HTERT RPE-1 (cell line): ENCODE data around the gene DPF1.

Experiments
- in situ Hi-C: fragments of 300-500 bp; cut with MboI; formaldehyde crosslinking; loops from 4 replicates; pipeline ENCODE4 v1.14.3; 2020; ENCODE audit warnings: low sequenced_read_pairs

DPF1 gene

DNA sequence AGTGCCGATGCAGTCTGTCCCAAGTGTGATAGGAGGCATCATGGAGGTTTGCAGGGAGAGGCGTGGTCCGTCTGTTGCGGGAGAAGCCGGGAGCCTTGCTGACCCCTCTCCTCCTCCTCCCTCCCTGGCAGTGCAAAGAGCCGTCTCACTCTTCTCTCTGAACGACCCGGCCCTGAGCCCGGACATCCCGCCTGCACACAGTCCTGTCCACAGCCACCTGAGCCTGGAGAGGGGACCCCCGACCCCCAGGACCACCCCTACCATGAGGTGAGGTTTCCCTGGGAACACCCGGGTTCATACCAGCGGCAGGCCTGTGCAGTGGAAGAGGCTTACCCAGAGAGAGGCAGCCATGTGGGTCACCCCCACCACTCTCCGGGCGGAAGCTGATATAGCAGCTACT, 22.3 kb downstream of the DPF1 start:
- in situ Hi-C loops: no loop called here

DNA sequence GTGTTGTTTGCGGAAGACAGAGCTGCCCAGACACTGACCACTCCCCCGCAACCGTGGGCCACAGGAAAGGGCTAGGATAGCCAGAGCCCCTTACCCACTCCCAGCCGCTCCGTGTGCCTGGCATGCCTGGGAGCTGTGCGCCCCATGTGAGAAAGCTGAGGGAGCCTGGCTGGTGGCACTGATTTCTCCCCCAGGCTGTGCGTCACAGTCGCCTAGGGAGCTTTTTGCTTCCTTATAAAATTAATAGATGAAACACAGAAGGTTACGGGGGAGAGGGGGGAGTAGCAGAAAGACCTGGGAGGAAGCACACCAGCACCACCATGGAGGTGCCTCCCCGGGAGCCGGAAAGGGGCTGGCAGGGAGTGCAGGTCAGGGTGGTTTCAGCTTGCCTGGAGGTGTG, 24.7 kb downstream of the DPF1 start:
- in situ Hi-C loops: no loop called here

- in situ Hi-C loops: no loop called here
These were observed 25.9 kb downstream of the DPF1 start for GRCh38 chr19:38197937-38198704.

DNA sequence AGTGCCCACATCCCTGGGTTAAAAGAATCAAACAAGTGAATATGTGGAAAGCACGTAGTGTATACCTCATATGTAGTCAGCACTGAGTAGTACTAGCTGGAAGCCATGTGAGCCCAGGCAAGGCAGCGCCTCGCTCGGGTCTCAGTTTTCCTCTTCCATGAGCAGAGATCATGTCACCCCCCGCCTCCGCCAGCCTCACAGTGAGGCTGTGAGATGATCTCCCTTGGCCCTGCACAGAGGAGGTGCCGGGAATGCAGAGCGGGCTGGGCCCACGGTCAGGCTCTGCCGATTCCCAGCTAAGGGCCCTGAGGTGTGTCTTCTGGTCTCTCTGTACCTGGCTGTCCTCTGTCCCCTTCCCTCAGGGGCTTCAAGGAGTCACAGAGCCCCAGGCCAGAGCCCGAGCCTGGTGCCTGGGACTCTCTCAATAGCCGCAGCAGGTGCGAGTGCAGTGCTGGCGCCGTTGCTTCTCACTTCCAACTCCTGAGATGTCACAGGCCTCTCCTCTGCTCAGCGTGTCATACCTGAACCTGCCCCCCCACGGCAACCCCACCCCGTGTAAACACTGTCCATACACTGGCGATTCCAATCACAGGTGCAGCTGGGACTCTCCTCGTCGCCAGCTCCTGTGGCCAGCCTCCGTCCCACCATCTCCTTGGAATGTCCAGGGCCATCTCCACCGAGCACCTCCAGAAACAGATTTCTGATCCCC, 26.9 kb downstream of the DPF1 start:
- in situ Hi-C loops: no loop called here

GRCh38 chr19:38196245-38196837, 27.7 kb downstream of the DPF1 start:
- in situ Hi-C loops: no loop called here

DNA sequence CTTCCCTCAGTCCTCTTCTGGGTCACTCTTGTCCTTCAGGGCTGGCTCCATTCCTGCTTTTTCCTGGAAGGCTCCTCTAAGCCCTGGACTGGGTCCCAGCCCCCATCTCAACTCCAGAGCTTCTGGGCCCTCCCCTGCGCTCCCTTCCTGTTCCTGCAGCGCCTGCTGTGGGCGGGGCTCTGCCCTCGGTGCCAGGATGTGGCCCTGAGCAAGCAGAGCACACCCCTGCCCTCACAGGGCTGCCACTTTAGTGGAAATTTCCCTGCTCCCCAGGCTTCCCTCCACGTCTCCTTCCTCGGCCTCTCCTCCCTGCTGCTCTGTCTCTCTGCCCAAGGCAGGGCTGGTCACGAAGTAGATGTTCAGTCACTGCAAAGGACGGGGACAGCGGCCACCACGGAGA, 28.8 kb downstream of the DPF1 start:
- in situ Hi-C loops: no loop called here

DNA sequence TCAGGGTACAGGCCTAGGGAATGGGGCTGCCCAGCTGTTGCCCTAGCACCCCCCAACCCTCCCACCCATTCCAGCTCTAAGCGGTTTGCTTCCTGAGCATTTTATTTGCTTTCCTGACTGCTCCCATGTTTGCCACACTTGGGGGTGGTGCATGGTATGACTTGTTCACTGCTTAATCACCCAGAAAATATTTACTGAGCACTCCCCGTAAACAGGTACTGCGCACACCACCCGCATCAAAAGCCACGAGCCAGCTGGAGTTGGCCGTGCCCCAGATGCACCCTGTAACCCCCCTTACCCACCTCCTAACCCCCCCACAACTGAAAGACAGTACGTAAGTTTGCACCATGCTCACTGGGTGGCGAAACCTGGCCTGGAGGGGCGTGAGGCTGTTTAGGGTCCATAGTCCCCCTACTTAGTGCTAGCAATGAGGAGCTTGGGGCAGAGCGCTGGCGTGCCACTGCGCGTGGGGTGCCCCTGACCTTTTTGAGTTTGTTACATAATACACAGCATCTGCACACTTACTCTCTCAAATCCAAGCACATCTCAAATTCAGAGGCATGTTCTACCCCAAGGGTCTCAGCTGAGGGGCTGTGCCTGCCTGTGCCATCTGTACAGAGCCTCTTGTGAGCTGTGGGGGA, 29.8 kb downstream of the DPF1 start:
- in situ Hi-C loops: no loop called here

DNA sequence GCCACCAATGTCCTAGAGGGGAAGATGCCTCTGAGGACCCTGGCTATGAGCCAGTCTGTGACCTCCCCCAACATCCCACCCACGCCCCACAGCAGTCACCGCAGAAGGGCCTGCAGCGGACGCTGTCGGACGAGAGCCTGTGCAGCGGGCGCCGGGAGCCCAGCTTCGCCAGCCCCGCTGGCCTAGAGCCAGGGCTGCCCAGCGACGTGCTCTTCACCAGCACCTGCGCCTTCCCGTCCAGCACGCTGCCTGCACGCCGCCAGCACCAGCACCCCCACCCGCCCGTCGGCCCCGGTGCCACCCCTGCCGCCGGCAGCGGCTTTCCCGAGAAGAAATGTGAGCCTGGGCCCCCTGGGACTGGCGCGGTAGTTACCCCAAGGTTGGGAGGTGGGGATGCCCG, 30.6 kb downstream of the DPF1 start:
- in situ Hi-C loops: no loop called here

GRCh38 chr19:38191747-38192146, 32.3 kb downstream of the DPF1 start:
- in situ Hi-C loops: no loop called here

GRCh38 chr19:38190793-38191192, 33.2 kb downstream of the DPF1 start:
- in situ Hi-C loops: no loop called here

DNA sequence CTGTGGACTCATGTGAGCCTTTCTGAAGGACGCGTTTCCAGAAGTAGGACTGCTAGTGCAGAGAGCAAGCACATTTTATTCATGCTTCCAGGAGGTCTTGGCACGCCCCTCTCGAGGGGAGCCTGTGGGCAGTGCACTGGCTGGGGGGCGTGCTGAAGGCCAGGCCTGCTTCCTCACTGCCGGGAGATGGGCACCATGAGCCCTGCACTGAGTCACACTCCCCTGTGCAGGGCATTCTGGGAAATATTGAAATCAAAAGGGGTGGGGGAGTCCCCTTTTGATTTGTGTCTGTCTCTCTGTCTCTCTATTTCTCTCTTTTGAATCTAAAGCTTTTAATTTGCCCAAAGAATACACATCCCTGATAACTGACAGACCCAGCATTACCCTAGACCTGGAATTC, 34.0 kb downstream of the DPF1 start:
- in situ Hi-C loops: no loop called here

DNA sequence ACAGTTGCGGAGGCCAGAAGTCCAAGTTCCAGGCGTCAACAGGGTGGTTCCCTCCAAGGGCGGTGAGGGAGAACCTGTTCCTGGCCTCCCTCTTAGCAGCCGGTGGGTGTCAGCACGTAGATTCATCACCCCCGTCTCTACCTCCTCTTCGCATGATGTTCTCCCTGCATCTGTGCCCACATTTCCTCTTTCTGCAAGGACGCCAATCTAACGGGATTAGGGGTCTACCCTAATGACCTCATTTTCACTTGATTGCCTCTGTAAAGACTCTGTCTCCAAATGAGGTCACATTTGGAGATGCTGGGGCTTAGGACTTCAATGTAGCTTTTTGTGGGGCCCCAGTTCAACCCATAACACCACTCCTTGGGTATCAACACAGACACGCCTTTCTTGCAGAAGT, 38.5 kb downstream of the DPF1 start:
- in situ Hi-C loops: no loop called here

- in situ Hi-C loops: no loop called here
These were observed 39.2 kb downstream of the DPF1 start for GRCh38 chr19:38184815-38185214.

DNA sequence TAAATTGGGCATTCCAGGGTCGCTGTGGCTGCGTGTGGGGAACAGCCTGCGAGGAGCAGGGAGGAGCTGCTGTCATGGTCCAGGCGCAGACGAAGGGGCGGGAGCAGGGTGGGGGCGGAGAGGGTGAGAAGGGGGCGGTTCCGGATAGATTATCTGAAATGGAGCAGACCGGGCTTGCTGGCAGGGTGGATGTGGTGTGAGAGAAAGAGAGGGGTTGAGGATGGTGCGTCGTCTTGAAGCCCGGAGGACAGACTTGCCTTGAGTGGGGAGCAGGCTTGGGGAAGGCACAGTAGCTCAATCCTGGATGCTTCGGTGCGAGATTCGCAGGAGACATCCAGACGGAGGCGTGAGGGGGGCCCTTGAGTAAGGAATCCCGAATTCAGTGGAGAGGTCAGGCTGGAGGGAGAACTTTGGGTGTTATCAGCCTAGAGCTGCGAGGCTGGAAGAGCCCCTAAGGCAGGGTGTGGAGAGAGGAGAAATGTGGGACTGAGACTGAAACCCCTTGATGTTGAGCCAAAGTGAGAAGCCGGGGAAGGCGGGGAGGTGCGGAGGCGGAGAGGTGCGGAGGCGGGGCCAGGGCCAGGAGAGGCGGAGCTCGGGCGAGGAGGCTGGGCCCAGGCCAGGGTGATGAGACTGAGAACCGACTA, 40.6 kb downstream of the DPF1 start:
- in situ Hi-C loops: no loop called here

GRCh38 chr19:38182536-38183210, 41.3 kb downstream of the DPF1 start:
- in situ Hi-C loops: no loop called here

DNA sequence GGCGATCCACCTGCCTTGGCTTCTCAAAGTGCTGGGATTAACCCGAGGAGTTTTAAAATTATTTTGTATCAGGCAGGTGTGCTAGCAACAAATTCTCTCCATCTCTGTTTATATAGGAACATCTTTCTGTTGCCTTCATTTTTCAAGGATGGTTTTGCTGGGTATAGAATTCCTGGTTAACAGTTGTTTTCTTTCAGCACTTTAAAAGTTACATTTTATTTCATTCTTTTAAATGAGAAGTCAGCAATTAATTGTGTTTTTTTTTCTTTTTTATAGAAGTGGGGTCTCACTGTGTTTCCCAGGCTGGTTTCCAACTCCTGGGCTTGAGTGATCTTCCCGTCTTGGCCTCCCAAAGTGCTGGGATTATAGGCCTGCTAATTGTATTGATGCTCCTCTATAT, 44.0 kb downstream of the DPF1 start:
- in situ Hi-C loops: no loop called here

- in situ Hi-C loops: no loop called here
These were observed 48.6 kb downstream of the DPF1 start for GRCh38 chr19:38175422-38175821.

GRCh38 chr19:38173291-38174041, 50.6 kb downstream of the DPF1 start:
- in situ Hi-C loops: no loop called here

DNA sequence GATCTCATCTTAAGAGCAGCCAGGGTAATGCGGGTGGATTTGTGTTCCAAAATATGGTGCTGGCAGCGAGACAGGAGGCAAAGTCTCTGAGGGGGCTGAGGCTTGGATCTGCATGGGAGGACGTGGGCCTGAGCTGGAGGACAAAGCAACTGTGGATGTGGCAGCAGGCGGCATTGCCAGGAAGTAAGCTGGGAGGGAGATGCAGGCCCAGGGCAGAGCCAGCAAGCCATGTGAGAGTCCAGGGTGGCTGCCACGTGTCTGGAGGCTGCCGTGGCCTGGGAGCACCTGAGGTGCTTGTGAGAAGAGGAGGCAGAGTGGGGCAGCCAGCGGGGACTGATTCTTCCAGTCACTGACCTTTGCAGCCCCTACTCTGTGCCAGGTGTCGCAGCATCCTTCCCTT, 52.0 kb downstream of the DPF1 start:
- in situ Hi-C loops: no loop called here

- in situ Hi-C loops: no loop called here
These were observed 53.7 kb downstream of the DPF1 start for GRCh38 chr19:38170334-38170733.
